Measurements from ENCODE around the gene MICU2. TPM values are rescaled to one million over a fixed set of nuclear protein-coding genes. Genes with fewer than 3 reads are reported as not detected.
A peak's percentile ranks its signal among the peaks of the same experiment; 100 is the strongest.

Gene MICU2
- total RNA-seq, 2 experiments from 2014 or later = 33.0 to 35.0 TPM

DNA sequence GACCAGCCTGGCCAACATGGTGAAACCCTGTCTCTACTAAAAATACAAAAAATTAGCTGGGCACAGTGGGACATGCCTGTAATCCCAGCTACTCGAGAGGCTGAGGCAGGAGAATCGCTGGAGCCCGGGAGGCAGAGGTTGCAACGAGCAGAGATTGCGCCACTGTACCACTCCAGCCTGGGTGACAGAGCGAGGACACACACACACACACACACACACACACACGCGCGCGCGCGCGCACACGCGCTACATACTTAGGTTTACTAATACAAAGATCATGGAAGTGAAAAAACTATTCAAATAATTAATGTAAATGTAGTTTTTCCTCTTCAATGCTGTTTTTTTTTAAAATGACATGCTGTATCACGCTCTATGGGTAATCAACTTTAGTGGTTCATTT lies 86.4 kb downstream of the MICU2 start:
- no peak for DNase-seq
- H3K27me3 Mint-ChIP-seq = no peaks in the 10 kb centered on the region
- H3K9me3 Mint-ChIP-seq = no peaks in the 10 kb centered on the region
- peaks cover 12% of the 10 kb centered on the region for H3K36me3 Mint-ChIP-seq
- H3K27ac Mint-ChIP-seq = no peak overlapping the region
- no peaks in the 10 kb centered on the region for H3K4me1 Mint-ChIP-seq
- H3K4me3 Mint-ChIP-seq = no peak overlapping the region

DNA sequence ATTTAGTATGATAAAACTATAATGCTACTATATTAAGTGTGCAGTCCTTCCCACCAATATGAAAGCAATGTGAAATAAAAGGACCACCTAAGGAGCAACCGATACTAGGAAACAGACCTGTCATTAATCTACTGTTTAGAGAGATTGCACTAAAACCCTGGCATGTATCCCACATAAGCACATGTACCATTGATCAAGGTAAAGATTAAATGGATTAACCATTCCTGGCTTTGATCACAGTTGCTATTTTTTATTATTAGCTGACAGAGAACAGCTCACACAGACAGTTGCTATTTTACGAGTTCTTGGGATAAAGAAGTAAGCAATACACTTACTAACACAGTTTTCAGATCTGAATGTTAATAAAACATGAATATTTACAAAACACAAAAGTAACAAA lies 87.2 kb downstream of the MICU2 start:
- Mint-ChIP-seq H3K9me3 (no peaks in the 10 kb centered on the region), H3K27me3 (no peaks in the 10 kb centered on the region), H3K4me3 (no peak overlapping the region), H3K27ac (no peak overlapping the region), H3K4me1 (no peaks in the 10 kb centered on the region), H3K36me3 (peaks cover 13% of the 10 kb centered on the region)
- DNase-seq = no peak

DNA sequence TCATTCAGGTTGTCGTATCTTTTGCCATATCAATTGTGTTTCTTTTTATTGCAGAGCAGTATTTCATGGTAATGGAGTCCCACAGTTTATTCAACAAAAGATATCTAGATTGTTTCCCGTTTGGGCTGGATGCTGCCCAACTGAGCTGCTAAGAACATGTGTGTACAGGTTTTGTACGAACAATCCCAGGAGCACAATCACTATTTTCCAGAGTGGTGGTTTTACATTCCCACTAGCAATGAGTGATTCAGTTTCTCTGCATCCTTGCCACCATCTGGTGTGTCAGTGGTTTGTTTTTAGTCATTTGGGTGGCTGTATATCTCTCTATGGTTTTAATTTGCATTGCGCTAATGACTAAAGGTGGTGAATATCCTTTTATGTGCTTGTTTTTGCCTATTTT lies 92.1 kb downstream of the MICU2 start:
- Mint-ChIP-seq H3K27me3 (no peaks in the 10 kb centered on the region), H3K4me1 (no peaks in the 10 kb centered on the region)

DNA sequence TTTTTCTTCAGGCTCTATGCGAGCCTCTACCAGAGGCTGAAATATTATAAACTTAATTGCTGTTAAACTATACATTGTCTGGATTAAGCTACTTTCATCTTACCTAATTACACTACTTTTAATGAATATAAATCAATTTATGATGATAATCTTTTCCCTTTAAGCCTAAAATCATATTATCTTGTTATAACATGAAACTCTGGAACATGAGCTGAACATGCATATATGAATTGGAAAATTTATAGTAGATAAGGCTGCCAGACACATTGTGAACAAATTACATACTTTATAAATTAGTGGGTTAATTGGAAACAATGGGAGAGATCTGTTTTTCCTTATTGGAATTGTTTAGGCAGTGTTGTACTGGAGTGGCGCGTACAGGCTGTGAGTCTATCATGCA lies 99.6 kb downstream of the MICU2 start:
- Mint-ChIP-seq H3K9me3 (no peaks in the 10 kb centered on the region), H3K27ac (no peak overlapping the region), H3K36me3 (peaks cover 13% of the 10 kb centered on the region), H3K27me3 (no peaks in the 10 kb centered on the region), H3K4me1 (peaks cover 2% of the 10 kb centered on the region), H3K4me3 (no peak overlapping the region)
- DNase-seq = no peak

More for the DNA sequence above, 92.1 kb downstream of the MICU2 start:
- no peaks in the 10 kb centered on the region for H3K9me3 Mint-ChIP-seq
- no peak overlapping the region for H3K27ac Mint-ChIP-seq
- H3K4me3 Mint-ChIP-seq = no peak overlapping the region
- H3K36me3 Mint-ChIP-seq = peaks cover 6% of the 10 kb centered on the region
- no peak for DNase-seq

DNA sequence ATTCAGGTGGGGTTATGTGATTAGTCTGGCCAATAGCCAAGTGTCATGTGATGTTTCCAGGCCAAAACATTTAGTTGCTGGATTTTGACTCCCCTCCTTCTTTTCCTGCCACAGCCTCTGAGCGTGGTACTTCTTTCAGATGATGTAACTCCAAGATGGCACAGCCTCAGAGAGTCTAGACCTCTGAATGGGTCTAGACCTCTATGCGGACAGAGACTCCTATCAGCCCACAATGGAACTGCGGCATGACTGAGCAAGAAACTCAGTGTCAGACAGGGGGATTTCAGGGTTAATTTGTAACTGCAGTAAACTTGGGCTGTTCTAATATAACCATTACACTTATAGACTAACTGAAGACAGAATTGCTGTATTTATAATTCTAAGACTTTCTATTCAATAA lies 102.3 kb downstream of the MICU2 start:
- Mint-ChIP-seq H3K27ac (no peak overlapping the region), H3K27me3 (no peaks in the 10 kb centered on the region), H3K4me1 (peaks cover 2% of the 10 kb centered on the region), H3K4me3 (no peak overlapping the region), H3K36me3 (peaks cover 21% of the 10 kb centered on the region), H3K9me3 (no peaks in the 10 kb centered on the region)
- DNase-seq = no peak

DNA sequence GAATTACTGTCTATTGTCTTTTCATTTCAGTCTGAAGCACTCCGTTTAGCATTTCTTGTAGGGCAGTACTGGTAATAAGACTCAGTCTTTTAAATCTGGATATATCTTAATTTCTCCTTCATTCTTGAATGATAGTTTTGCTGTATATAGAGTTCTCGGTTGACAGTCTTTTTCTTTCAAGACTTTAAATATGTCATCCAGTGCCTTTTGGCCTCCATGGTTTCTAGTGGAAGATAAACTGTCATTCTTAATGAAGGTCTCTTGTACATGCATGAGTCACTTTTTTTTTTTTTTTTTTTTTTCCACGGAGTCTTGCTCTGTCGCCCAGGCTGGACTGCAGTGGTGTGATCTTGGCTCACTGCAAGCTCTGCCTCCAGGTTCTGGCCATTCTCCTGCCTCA lies 117.6 kb downstream of the MICU2 start:
- Mint-ChIP-seq H3K4me3 (no peak overlapping the region), H3K27ac (no peak overlapping the region), H3K36me3 (peaks cover 32% of the 10 kb centered on the region), H3K9me3 (peaks cover 22% of the 10 kb centered on the region), H3K27me3 (no peaks in the 10 kb centered on the region), H3K4me1 (no peaks in the 10 kb centered on the region)
- no peak for DNase-seq

DNA sequence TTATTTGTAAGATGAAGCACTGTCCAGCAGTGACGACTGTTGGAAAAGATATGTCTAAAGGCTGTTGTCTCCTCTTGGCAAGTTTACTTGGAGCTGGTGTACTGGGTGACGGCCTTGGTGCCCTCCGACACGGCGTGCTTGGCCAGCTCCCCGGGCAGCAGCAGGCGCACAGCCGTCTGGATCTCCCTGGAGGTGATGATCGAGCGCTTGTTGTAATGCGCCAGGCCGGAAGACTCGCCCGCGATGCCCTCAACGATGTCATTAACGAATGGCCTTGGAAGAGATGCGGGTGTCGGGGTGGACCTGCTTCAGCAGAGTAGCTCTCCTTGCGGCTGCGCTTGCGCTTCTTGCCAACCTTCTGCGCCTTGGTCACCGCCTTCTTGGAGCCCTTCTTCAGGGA lies 120.2 kb downstream of the MICU2 start:
- Mint-ChIP-seq H3K27me3 (peaks cover 13% of the 10 kb centered on the region), H3K4me3 (no peak overlapping the region), H3K36me3 (peaks cover 11% of the 10 kb centered on the region), H3K27ac (no peak overlapping the region), H3K4me1 (peaks cover 3% of the 10 kb centered on the region), H3K9me3 (peaks cover 14% of the 10 kb centered on the region)
- no peak for DNase-seq

DNA sequence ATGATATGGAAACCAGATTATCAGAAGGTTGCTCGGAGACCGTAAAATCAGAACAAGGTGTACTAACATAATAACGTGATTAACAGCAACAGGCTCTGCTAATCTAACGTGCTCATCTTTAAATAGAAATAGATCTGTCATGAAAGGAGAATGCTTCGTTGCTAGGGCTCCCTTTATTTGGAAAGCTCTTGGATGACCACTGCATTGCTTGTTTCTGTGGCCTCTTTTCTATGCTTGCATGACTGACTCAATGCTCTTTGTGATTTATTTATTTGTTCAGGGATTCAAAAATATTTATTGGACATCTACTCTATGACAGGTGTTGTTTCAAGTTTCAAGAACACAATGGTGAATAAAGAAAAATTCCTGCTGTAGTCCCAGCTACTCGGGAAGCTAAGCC lies 122.6 kb downstream of the MICU2 start:
- no peak overlapping the region for H3K4me3 Mint-ChIP-seq
- no peak for DNase-seq
- H3K27me3 Mint-ChIP-seq = peaks cover 13% of the 10 kb centered on the region
- no peaks in the 10 kb centered on the region for H3K36me3 Mint-ChIP-seq
- H3K4me1 Mint-ChIP-seq = peaks cover 10% of the 10 kb centered on the region
- H3K27ac Mint-ChIP-seq = no peak overlapping the region
- H3K9me3 Mint-ChIP-seq = peaks cover 4% of the 10 kb centered on the region

DNA sequence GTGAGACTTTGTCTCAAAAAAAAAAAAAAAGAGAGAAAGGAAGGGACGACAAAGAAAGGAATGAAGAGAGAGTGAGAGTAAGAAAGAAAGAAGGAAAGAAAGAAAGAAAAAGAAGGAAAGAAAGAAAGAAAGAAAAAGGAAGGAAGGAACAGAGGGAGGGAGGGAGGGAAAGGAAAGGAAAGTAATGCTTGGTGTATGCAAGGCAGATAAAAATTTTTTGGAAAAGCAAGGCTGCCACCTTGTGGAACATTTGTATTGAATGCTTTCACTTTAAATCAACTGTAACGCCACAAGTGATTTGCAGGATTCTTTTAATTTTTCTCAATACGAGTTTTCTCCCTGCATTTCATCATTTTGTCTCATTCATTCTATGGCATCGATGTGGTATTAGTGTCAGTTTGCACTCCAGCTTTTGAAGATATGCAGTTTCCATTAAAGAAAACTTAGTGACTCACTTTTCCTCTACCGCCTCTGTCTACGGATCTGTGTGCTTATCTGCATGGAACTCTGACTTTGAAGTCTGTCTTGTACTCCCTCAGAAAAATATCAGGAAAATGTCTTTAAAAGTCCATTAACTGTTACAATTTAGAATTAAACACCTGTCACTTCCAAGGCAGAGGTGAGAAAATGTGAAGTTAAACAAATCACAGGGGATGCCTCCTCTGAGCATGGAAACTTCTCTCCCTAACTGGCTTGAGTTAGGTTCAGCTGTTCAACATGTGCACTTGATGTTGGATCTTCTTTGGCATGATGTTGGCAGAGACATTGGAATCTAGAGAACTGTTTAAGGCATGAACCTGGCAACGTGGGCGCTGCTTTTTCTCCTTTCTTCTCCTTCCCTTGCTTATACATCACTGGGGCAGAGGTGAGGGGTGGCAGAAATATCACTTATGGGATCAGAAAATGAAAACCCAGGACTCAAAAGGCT lies 124.8 kb downstream of the MICU2 start:
- Mint-ChIP-seq H3K9me3 (no peaks in the 10 kb centered on the region), H3K27ac (no peak overlapping the region), H3K4me1 (peaks cover 10% of the 10 kb centered on the region), H3K27me3 (peaks cover 13% of the 10 kb centered on the region), H3K36me3 (no peaks in the 10 kb centered on the region), H3K4me3 (peak overlapping the region; percentile 33)
- DNase-seq = no peak

DNA sequence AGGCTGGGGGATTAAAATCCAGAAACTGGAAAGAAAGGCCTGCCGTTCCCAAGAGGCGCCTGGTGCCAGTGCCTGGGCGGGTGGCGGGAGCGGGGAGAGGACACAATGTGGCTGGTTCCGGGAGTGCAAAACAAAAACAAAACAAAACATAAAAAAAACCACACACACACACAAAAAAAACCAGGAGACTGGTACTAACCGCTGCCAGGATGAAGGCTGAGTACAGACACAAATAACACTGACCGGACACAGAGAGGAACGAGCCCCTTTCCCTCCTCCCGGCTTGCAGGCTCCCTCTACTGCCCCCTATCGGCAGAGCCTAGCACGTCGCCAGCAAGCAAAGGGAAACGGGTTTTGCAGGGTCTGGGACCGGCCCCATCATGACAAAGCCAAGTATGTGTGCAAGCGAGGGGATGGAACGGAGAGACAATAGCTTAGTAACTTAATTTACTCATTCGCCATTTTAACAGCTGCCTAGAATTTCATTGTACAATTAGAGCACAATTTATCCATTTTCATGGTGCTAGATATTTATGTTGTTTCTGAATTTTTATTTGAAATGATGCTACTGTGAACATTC lies 127.0 kb downstream of the MICU2 start:
- peak; percentile 80 for DNase-seq
- H3K4me1 Mint-ChIP-seq = peaks cover 10% of the 10 kb centered on the region
- H3K27ac Mint-ChIP-seq = peak overlapping the region; percentile 50
- peaks cover 13% of the 10 kb centered on the region for H3K27me3 Mint-ChIP-seq
- no peaks in the 10 kb centered on the region for H3K9me3 Mint-ChIP-seq
- no peaks in the 10 kb centered on the region for H3K36me3 Mint-ChIP-seq
- H3K4me3 Mint-ChIP-seq = peak overlapping the region; percentile 79

DNA sequence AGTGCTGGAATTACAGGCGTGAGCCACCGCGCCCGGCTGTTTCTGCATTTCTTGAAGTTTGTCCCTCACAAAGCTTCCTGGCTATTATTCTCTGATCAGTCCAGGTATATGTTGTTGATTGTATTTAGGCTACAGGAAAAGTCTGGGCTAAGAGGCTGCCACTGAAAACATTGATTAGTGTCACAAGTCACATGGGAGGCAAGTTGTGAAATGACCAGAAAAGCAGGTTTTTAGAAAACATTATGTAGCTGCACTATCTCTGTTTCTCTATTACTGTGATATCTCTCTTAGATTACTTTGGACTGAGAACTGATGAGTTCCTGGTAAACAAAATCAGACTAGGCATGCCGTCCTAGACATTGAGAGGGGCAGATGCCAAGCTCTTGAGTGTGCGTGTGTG lies 128.9 kb downstream of the MICU2 start:
- Mint-ChIP-seq H3K4me1 (peaks cover 10% of the 10 kb centered on the region), H3K9me3 (peaks cover 6% of the 10 kb centered on the region), H3K36me3 (peaks cover 2% of the 10 kb centered on the region), H3K4me3 (no peak overlapping the region), H3K27me3 (peaks cover 10% of the 10 kb centered on the region), H3K27ac (no peak overlapping the region)
- no peak for DNase-seq

DNA sequence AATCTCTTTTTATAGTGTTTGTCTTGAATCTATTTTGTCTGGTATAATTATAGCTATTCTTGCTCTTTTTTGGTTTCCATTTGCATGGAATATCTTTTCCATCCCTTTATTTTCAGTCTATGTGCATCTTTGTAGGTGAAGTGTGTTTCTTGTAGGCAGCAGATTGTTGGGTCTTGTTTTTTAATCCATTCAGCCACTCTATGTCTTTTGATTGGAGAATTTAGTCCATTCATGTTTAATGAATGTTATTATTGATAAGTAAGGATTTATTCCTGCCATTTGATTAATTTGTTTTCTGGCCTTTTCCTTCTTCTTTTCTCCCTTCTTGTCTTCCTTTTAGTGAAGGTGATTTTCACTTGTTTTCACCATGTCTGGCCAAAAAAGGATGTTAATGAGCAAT lies 133.2 kb downstream of the MICU2 start:
- DNase-seq = no peak
- no peaks in the 10 kb centered on the region for H3K27me3 Mint-ChIP-seq
- H3K27ac Mint-ChIP-seq = no peak overlapping the region
- H3K4me3 Mint-ChIP-seq = no peak overlapping the region
- no peaks in the 10 kb centered on the region for H3K4me1 Mint-ChIP-seq
- peaks cover 2% of the 10 kb centered on the region for H3K36me3 Mint-ChIP-seq
- H3K9me3 Mint-ChIP-seq = peaks cover 6% of the 10 kb centered on the region

DNA sequence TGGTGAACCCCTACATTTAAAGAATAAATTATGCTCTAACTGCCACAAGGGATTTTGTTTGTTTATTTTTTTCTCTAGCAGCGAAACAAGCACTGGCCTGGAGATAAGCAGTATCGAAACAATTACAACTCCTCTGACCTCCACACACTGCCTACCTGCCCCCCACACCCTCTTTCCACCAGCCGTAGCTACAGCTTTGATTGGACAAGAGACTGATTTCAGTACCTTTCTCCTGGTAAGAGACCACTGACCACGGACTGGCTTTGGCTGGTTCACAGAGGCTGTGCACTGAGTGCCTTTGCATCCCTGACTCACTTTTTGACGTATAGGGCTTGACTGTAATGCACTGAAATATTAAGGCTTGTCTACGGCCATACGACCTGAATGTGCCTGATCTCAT lies 137.4 kb downstream of the MICU2 start:
- Mint-ChIP-seq H3K27ac (no peak overlapping the region), H3K4me1 (no peaks in the 10 kb centered on the region), H3K9me3 (peaks cover 3% of the 10 kb centered on the region), H3K4me3 (no peak overlapping the region), H3K36me3 (peaks cover 1% of the 10 kb centered on the region), H3K27me3 (no peaks in the 10 kb centered on the region)
- DNase-seq = no peak

DNA sequence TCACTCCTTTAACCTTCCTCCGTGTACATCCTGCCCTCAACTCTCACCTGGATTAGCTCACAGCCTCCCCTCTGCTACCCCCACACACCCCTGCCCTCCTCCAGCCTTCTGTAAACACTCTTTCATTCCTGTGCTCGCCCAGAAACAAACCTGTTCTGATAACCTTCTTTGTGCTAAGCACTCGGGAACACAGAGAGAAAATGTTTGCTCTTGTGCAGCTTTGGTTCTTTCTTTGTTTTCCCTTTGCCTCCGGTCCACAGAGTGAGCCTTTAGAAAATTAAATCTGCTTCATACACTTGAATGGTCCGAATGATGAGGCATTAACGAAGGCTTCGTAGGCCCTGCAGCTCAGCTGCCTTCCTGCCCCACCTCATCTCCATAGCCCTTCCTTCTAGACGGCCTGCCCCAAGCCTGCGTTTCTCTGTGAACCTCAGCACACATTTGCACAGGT lies 138.2 kb downstream of the MICU2 start:
- Mint-ChIP-seq H3K4me1 (no peaks in the 10 kb centered on the region), H3K9me3 (peaks cover under 1% of the 10 kb centered on the region), H3K27me3 (no peaks in the 10 kb centered on the region), H3K4me3 (no peak overlapping the region), H3K27ac (no peak overlapping the region), H3K36me3 (no peaks in the 10 kb centered on the region)
- no peak for DNase-seq

DNA sequence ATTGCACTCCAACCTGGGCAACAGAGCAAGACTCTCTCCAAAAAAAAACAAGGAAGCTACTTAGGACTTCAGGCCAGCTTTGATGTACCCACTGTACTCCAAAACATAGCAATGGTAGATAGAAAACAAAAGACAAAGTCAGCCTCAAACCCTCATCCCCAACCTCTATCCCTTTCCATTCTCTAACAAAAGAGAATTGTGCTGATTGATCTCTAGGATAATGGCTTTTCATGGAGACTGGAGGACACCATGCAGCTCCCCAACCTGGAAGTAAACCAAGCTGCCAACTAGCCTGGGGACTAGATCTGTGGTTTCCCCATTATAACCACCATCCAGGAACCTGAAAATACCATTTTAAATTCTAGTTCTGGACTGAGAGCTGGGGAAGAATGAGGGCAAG lies 140.5 kb downstream of the MICU2 start:
- H3K27ac Mint-ChIP-seq = no peak overlapping the region
- peaks cover 5% of the 10 kb centered on the region for H3K4me1 Mint-ChIP-seq
- H3K4me3 Mint-ChIP-seq = no peak overlapping the region
- no peak for DNase-seq
- H3K27me3 Mint-ChIP-seq = no peaks in the 10 kb centered on the region
- no peaks in the 10 kb centered on the region for H3K9me3 Mint-ChIP-seq
- H3K36me3 Mint-ChIP-seq = no peaks in the 10 kb centered on the region

DNA sequence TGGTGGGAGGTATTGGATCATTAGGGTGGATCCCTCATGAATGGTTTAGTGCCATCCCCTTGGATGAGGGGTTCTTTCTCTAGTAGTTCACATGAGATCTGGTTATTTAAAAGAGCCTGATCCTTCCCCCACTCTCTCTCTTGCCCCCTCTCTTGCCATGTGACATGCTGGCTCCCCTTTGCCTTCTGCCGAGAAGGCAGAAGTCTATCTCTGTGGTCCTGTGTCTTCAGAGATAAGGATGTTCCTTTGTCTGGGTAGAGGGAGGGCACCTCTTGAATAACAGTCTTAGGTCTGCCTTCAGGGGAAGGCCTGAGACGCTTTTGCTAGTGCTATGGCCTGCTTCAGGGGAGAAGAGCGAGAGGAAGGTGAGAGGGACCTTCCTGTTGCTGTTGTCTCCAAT lies 142.8 kb downstream of the MICU2 start:
- Mint-ChIP-seq H3K4me1 (peaks cover 20% of the 10 kb centered on the region), H3K4me3 (no peak overlapping the region), H3K9me3 (no peaks in the 10 kb centered on the region), H3K27ac (no peak overlapping the region), H3K36me3 (no peaks in the 10 kb centered on the region), H3K27me3 (no peaks in the 10 kb centered on the region)
- no peak for DNase-seq
